GM12873 (cell line): Measurements from ENCODE around the gene P2RY13.

Source experiments
- CTCF ChIP-seq: IDR thresholded peaks from 2 replicates; pipeline ENCODE4 v1.5.1; 2012; ENCODE audit warnings: low read depth, mild to moderate bottlenecking, moderate library complexity, low read length, control low read depth; ENCODE audit not compliant: insufficient read depth; ENCODE audit errors: missing control alignments

Gene P2RY13

GRCh38 chr3:151306168-151306810, 23.1 kb downstream of the P2RY13 start:
- TF ChIP-seq CTCF = no peak

GRCh38 chr3:151305775-151306151, 23.6 kb downstream of the P2RY13 start:
- TF ChIP-seq CTCF = no peak

GRCh38 chr3:151305060-151305774, 24.1 kb downstream of the P2RY13 start:
- no peak for TF ChIP-seq CTCF

GRCh38 chr3:151303751-151304150, 25.6 kb downstream of the P2RY13 start:
- no peak for TF ChIP-seq CTCF

GRCh38 chr3:151301787-151302186, 27.6 kb downstream of the P2RY13 start:
- TF ChIP-seq CTCF = no peak

GRCh38 chr3:151300539-151300938, 28.8 kb downstream of the P2RY13 start:
- TF ChIP-seq CTCF = no peak

- TF ChIP-seq CTCF = no peak
These were observed 30.3 kb downstream of the P2RY13 start for GRCh38 chr3:151299006-151299405.
